ENCODE data around the gene VPS4A.

GRCh38 chr16:69324585-69325253, 13.6 kb downstream of the VPS4A start:
- TF ChIP-seq, protein P1, sequence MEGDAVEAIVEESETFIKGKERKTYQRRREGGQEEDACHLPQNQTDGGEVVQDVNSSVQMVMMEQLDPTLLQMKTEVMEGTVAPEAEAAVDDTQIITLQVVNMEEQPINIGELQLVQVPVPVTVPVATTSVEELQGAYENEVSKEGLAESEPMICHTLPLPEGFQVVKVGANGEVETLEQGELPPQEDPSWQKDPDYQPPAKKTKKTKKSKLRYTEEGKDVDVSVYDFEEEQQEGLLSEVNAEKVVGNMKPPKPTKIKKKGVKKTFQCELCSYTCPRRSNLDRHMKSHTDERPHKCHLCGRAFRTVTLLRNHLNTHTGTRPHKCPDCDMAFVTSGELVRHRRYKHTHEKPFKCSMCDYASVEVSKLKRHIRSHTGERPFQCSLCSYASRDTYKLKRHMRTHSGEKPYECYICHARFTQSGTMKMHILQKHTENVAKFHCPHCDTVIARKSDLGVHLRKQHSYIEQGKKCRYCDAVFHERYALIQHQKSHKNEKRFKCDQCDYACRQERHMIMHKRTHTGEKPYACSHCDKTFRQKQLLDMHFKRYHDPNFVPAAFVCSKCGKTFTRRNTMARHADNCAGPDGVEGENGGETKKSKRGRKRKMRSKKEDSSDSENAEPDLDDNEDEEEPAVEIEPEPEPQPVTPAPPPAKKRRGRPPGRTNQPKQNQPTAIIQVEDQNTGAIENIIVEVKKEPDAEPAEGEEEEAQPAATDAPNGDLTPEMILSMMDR (IDR thresholded peaks at IDR 0.05): no peak
- no peak for TF ChIP-seq POLR2AphosphoS5 (IDR thresholded peaks at IDR 0.05)

Measured in prostate gland (tissue), 2 donors.